ENCODE results near the gene CXCL9.
"Not testable (repeated sequence)": the region's sequence is repeated elsewhere in the genome, so short reads cannot be mapped to it uniquely, and the experiment has no call there.

The CXCL9 gene

DNA sequence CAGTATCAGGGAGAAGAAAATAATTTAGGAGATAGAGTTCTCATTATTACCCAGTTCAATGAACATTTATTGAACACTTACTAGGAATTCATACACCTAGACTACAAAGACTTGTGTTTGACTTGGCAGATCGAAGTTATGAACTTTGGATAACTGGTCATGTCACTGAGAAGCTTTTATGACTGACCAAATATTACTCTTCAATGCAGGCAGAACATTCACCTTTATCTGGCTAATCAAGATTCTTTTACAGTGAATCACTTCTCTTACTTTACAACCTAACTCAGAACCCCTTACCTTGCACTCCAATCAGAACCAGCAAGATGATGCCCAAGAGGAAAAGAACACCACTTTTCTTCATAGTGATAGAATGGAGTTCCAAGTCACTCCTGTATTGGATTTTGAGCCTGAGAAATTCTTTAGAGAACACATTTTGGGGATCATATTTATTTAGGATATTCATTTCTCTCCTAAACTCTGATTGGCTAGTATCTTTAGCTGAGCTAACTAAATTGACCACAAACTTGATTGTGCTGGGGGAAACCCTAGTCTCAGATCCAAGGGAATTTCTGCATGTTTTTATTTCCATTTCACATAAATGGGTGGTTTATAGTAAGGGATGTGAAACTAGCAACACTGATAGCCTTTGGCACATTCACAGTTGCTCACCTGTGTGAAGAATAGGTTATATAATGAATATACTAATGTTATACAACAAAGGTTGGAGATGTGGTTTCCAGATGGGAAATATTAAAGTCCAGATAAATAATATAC, at the start of gene CXCL9:
CXCL9 (minus strand) TSS at position 421 of the 774 bp plus-strand sequence; CDS start at position 361, 60 bp downstream.
- no peak within 1 kb of the TSS for H3K4me3 ChIP-seq (ENCODE audit: low read depth, low read length)
- DNase-seq (ENCODE audit: low read depth) = no peak

DNA sequence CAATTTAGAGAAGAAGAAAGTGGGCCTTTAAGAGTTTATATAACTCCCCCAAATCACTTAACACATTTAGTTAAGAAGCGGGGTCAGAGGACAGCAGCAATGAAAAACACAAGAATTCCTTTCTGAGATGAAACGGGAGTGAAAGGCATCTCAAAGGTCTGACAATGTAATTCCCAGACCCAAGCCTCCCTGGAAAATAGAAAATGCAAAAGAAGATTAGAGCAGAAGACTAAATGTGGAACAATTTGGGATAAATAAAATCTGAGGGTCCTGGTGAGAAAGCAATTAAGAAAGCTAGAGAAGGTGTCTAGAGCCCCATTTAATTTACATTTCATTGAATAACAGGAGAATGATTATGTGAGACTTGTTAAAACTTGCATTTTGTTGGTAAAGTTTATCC, 48.1 kb upstream of the CXCL9 start:
- no peak overlapping the region for H3K4me3 ChIP-seq (ENCODE audit: low read depth, low read length)
- DNase-seq (ENCODE audit: low read depth) = no peak

DNA sequence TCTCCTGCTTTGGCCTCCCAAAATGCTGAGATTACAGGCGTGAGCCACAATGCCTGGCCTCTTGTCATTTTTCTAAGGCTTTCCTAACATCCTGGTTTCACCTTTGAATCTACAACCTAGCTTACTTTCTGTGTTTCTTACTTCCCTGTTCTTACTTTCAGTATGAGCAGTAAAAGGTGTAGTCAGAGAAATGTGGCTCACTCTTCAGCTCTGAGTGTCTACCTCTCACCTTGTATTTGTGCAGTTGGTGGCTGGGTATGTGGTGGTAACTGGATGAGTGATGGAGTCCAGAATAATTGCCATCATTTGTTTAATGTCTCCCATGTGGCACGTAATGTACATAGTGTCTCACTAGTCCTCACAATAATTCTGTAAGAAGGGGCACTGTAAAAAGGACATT, 47.7 kb upstream of the CXCL9 start:
- DNase-seq (ENCODE audit: low read depth) = no peak
- no peak overlapping the region for H3K4me3 ChIP-seq (ENCODE audit: low read depth, low read length)

DNA sequence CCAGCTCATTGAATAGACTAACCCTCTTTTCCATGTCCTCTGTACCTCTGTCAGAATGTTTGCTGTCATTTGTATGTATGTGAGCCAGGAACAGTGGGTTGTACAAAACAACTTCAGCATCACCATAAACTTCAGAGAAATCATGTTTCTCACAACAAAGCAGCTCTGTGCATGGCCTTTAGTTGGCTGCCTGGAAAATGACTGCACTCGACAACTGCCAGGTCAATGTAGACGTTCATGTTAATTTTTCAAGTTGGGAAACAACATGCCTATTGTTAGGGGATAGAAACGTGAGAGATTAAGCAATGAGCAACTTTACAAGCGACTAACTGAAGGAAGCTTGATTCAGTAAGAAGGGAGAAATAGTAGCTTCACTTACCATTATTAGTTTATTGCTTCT, 46.4 kb upstream of the CXCL9 start:
- no peak for DNase-seq (ENCODE audit: low read depth)
- H3K4me3 ChIP-seq (ENCODE audit: low read depth, low read length) = no peak overlapping the region

DNA sequence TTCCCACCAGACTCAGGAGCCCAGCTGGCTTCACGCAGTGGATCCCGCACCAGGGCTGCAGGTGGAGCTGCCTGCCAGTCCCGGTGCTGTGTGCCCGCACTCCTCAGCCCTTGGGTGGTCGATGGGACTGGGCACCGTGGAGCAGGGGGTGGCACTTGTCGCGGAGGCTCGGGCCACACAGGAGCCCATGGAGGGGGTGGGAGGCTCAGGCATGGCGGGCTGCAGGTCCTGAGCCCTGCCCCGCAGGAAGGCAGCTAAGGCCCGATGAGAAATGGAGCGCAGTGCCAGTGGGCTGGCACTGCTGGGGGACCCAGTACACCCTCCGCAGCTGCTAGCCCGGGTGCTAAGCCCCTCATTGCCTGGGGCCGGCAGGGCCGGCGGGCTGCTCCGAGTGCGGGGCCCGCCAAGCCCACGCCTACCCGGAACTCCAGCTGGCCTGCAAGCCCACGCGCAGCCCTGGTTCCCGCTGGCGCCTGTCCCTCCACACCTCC, 43.3 kb upstream of the CXCL9 start:
- DNase-seq (ENCODE audit: low read depth) = not testable (repeated sequence)

DNA sequence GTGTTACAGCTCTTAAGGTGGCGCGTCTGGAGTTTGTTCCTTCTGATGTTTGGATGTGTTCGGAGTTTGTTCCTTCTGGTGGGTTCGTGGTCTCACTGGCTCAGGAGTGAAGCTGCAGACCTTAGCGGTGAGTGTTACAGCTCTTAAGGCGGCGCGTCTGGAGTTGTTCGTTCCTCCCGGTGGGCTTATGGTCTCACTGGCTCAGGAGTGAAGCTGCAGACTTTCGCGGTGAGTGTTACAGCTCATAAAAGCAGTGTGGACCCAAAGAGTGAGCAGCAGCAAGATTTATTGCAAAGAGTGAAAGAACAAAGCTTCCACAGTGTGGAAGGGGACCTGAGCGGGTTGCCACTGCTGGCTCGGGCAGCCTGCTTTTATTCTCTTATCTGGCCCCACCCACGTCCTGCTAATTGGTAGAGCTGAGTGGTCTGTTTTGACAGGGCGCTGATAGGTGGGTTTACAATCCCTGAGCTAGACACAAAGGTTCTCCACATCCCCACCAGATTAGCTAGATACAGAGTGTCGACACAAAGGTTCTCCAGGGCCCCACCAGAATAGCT, 42.6 kb upstream of the CXCL9 start:
- not testable (repeated sequence) for DNase-seq (ENCODE audit: low read depth); H3K4me3 ChIP-seq (ENCODE audit: low read depth, low read length)

More for the DNA sequence above, 43.3 kb upstream of the CXCL9 start:
- not testable (repeated sequence) for H3K4me3 ChIP-seq (ENCODE audit: low read depth, low read length)

DNA sequence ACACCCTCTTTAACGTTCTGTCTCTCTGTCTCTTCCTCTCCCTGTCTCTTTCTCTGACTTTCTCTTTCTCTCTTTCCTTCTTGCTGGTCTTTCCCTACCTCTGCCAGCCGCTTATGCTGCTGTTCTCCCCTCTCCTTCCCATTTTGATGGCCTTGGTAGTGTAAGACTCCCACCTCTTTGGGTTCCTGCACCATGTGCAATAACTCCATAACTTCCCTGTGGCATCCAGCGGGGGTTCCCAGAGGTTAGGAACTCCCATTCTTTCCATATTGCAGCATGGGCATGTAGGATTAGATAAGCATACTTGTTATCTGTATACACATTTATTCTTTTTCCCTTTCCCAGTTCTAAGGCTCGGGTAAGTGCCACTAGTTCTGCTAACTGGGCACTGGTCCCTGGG, 37.4 kb upstream of the CXCL9 start:
- not testable (repeated sequence) for DNase-seq (ENCODE audit: low read depth); H3K4me3 ChIP-seq (ENCODE audit: low read depth, low read length)

DNA sequence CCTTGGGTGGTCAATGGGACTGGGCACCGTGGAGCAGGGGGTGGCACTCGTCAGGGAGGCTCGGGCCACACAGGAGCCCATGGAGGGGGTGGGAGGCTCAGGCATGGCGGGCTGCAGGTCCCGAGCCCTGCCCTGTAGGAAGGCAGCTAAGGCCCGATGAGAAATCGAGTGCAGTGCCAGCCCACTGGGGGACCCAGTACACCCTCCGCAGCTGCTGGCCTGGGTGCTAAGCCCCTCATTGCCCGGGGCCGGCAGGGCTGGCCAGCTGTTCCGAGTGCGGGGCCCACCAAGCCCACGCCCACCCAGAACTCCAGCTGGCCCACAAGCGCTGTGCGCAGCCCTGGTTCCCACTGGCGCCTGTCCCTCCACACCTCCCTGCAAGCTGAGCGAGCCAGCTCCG, 36.0 kb upstream of the CXCL9 start:
- not testable (repeated sequence) for DNase-seq (ENCODE audit: low read depth)

DNA sequence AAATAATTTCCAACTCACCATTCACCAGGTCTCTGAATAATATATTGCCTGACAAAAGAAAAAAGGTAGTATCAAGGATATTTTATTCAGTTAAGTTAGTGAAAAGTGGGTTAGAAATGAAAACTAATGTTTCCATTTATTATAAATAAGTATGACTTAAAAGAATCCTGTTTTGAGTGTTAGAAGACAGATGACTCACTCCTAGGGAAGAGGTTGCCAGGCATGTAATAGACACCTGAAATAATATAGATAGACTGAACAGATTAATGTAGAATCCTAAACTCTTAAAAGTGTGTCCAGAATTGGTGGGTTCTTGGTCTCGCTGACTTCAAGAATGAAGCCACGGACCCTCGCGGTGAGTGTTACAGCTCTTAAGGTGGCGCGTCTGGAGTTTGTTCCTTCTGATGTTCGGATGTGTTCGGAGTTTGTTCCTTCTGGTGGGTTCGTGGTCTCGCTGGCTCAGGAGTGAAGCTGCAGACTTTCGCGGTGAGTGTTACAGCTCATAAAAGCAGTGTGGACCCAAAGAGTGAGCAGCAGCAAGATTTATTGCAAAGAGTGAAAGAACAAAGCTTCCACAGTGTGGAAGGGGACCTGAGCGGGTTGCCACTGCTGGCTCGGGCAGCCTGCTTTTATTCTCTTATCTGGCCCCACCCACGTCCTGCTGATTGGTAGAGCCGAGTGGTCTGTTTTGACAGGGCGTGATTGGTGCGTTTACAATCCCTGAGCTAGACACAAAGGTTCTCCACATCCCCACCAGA, 35.1 kb upstream of the CXCL9 start:
- not testable (repeated sequence) for H3K4me3 ChIP-seq (ENCODE audit: low read depth, low read length); DNase-seq (ENCODE audit: low read depth)

More for the DNA sequence above, 36.0 kb upstream of the CXCL9 start:
- not testable (repeated sequence) for H3K4me3 ChIP-seq (ENCODE audit: low read depth, low read length)

DNA sequence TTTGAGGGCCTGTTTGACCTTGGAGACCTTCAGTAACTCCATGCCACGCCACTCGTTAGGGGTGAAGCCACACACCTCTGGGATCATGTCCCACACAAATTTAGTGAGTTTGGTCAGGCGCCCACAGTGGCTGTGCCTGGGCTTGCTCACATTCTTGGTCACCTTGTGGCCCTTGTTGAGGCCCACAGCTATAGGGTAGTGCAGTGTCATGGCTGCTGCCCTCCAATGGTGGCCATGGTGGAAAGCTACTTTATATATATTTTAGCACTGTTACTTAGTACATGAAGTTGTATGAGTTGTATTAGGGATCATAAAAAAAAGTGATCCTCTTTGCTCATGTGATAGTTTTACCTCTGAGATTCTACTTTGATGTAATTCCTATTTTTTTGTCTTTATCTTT, 29.5 kb upstream of the CXCL9 start:
- no peak for DNase-seq (ENCODE audit: low read depth)
- no peak overlapping the region for H3K4me3 ChIP-seq (ENCODE audit: low read depth, low read length)

DNA sequence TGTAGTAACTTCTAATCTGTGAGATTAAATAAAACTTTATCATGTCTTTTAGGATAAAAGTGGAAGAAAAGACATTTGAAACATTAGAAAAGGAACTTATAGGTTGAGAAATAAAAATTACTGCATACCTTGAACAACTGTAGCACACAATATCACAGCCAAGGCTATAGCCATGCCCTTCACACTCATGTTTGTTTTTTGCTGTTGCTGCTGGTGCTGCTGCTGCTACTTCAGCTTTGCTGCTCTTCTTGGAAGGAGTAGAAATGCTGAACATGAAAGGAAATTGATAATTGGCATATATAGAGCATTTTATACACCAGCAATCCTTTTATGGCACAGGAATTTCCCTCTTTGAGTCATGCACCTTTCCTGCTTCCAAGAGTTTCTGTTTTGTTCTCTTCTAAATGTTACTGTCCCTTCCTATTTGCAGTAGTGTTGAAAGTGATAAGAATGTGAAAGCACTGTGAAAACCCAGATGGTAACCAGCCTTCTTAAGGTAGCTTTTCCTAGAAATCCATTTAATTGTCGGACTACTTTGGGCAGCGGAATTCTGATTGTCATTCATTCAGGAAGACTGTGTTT, 28.6 kb upstream of the CXCL9 start, which contains the start of gene CXCL11:
CXCL11 (minus strand) TSS at position 272 of the 582 bp plus-strand sequence; CDS start at position 189, 83 bp downstream.
- no peak within 1 kb of the TSS for H3K4me3 ChIP-seq (ENCODE audit: low read depth, low read length)
- no peak for DNase-seq (ENCODE audit: low read depth)

DNA sequence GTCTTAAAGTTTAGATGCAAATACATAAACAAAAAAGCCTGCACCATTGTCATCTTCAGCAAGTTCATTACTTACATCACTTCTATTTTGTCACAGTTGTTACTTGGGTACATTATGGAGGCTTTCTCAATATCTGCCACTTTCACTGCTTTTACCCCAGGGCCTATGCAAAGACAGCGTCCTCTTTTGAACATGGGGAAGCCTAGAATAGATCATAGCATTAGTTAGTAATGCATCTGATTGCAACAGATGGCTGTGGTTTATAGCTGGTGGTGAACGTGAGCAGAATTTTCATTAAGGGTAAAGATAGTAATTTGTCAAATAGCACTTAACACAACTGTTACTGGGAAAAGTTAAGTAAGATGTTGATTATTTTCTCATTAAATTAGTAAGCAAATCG, 27.8 kb upstream of the CXCL9 start:
- DNase-seq (ENCODE audit: low read depth) = no peak
- no peak overlapping the region for H3K4me3 ChIP-seq (ENCODE audit: low read depth, low read length)

DNA sequence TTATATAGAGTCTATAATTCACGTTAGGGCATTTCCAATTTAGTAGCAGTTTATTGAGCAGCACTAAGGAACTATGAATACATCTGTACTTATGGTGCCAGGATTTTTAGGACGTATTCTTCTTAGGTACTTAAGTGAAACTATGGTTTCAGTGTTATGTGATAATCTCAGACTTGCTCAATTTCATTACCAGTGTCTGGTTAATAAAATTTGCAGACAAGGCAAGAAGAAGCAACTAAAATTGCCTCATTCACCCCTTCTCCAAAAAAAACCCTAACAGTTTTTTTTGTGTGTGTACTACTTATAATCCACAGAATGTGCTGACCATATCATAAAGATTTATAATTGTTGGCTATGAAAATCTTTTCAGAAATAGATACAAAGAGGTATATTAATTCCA, 22.0 kb upstream of the CXCL9 start:
- H3K4me3 ChIP-seq (ENCODE audit: low read depth, low read length) = no peak overlapping the region
- no peak for DNase-seq (ENCODE audit: low read depth)

DNA sequence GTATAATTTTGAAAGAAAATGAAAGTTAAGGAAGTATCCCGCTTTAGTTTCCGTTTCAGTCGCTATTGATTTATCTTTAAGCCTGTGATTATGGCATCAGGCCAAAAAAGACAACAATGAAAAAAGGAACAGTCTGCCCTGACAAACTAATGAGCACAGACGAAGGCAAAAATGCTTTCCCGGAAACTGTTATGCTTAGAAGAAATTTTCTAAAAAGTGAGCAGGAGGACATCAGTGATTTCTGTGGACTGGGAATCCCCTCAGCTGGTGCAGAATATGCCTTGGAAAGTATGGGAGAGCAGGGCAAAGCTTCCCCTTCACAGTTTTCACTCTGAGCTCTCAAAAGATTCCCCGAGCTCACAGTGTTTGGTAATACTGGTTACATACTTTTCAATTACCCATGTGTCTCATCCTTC, 21.0 kb upstream of the CXCL9 start:
- H3K4me3 ChIP-seq (ENCODE audit: low read depth, low read length) = no peak overlapping the region
- DNase-seq (ENCODE audit: low read depth) = no peak

DNA sequence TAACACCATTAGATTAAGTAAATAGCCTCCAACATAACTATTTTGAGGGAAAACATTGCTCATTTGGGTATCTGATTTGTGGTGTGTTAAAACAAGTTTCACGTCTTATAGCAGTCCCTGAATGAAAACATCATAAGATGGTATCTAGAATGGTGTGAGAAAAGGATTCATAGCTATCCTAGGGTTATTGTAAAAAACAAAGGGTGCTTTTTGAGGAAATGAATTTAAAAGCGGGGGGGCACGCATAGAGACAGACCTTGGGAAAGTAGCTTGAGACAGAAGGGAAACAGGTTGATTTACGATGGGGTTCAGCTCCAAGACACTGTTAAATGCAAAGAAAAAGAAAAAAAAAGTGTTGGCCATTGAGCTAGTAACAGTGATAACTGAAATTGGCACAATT, 16.8 kb upstream of the CXCL9 start:
- H3K4me3 ChIP-seq (ENCODE audit: low read depth, low read length) = no peak overlapping the region
- DNase-seq (ENCODE audit: low read depth) = no peak

DNA sequence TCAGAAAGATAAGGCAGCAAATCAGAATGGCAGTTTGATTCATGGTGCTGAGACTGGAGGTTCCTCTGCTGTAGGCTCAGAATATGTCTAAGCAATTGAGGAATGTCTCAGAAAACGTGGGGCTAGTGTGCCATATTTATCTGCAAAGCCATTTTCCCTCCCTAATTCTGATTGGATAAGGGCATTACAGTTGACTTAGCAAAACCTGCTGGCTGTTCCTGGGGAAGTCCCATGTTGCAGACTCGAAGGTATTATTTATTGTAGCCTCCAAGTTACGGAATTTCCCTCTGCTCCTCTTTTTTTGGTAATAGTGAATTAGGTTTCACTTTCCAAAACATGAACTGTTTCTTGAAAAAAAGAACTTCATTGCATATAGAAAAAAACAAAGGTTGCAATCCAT, 16.1 kb upstream of the CXCL9 start, which contains the start of gene CXCL10:
CXCL10 (minus strand) TSS at position 109 of the 400 bp plus-strand sequence; CDS start at position 43, 66 bp downstream.
- no peak for DNase-seq (ENCODE audit: low read depth)
- no peak within 1 kb of the TSS for H3K4me3 ChIP-seq (ENCODE audit: low read depth, low read length)

DNA sequence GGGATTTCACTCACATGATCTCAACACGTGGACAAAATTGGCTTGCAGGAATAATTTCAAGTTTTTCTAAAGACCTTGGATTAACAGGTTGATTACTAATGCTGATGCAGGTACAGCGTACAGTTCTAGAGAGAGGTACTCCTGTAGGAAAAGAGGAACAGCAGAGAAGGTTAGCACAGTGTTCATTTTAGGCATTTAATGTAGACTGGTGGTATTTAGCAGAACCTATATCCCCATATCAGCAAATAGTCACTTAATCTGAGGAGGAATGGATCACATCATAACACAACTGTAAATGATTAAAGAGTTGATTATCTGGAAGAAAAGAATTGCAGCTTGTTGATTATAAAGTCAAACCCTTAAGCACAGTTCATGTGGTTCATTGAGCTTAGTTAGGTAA, 15.4 kb upstream of the CXCL9 start:
- DNase-seq (ENCODE audit: low read depth) = no peak
- no peak overlapping the region for H3K4me3 ChIP-seq (ENCODE audit: low read depth, low read length)

DNA sequence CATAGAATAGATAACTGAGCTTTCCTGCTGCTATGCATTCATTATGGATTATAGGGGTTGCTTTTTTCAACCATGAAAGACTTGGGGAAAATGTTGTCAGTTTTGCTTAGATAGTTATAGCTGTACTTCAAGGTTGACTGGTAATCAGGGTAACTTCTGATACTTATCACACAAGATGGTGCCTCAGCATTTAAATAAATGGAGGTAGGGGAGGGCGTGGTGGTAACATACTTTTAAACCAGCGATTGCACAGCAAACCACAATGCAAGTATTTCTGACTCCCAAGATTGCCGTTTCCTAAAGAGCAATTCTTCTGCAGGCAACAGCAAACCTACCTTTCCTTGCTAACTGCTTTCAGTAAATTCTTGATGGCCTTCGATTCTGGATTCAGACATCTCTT, 14.7 kb upstream of the CXCL9 start:
- DNase-seq (ENCODE audit: low read depth) = no peak
- H3K4me3 ChIP-seq (ENCODE audit: low read depth, low read length) = no peak overlapping the region

DNA sequence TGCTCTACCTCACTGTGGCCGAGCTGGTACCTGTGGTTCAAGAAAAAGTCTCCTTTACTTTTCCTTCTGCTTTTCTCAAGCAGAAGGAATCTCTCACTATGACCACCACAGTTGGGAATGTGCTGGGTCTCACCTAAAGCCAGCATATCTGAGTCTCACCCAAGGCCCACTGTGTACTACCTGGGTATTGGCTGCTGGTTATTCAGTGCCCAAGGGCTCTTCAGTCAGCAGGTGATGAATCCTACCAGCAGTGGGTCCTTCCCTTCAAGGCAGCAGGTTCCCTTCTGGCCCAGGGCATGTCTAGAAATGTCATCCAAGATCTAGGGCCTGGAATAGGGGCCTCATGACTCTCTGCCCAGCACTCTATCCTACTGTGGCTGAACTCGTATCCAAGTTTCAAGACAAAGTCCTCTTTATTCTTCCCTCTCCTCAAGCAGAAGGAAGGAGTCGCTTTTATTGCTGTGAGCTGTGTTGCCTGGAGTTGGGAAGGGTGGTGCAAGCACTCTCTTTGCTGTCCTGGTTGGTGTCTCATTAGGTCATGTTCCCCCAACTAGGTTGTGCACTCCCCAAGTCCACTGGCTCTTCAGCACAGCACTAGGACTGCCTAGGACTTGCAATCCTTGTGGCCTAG, 9.9 kb upstream of the CXCL9 start:
- H3K4me3 ChIP-seq (ENCODE audit: low read depth, low read length) = no peak overlapping the region
- DNase-seq (ENCODE audit: low read depth) = no peak
